A549 (cell line): ENCODE results near the gene ROR1. TPM values are rescaled to one million over a fixed set of nuclear protein-coding genes. Genes with fewer than 3 reads are reported as not detected.
A peak's percentile ranks its signal among the peaks of the same experiment; 100 is the strongest.

ENCODE experiments used
- ATAC-seq, 2 experiments: fragments of 200-7000 bp in 1 of 2; fragments of >200 bp in 1 of 2; cut with Nextera tagmentation in 1 of 2; cut with Tn5 transposase in 1 of 2; 3 replicates each; pipeline versions ENCODE4 v1.8.0 to v1.9.1; 2018 to 2020; ENCODE audit warnings: mild to moderate bottlenecking in 1 of 2, moderate library complexity in 1 of 2
- CTCF ChIA-PET: fragments of 300-600 bp; sonication (Branson Sonifier 250); formaldehyde crosslinking; extraction: SDS; loops from one replicate; lab custom pipeline; 2021; ENCODE audit warnings: antibody characterized with exemption, inconsistent platforms; lab: Yijun Ruan, JAX
- POLR2A ChIA-PET: fragments of 350-600 bp; formaldehyde crosslinking; extraction: SDS; loops from one replicate; lab custom pipeline; 2021; ENCODE audit warnings: antibody characterized with exemption, inconsistent platforms; lab: Yijun Ruan, JAX
- DNase-seq, 2 experiments: peaks; one replicate each; pipeline versions ENCODE4 v3.0.0 to v3.0.0-alpha.2; 2011 to 2016; ENCODE audit warnings: low read depth in 1 of 2, low spot score in 1 of 2
- FAIRE-seq: peaks from 2 replicates; lab custom pipeline; 2011; peaks lifted over from hg19 to GRCh38; lab: Jason Lieb, UNC
- H3K27ac ChIP-seq, 2 experiments: fragments of >200 bp; sonication (Bioruptor Twin); formaldehyde crosslinking; 3 replicates each; pipeline ENCODE4 v1.5.1; 2016 to 2017
- H3K4me1 ChIP-seq: fragments of >200 bp; sonication (Bioruptor Twin); formaldehyde crosslinking; 3 replicates; pipeline ENCODE4 v1.6.1; 2016
- H3K4me2 ChIP-seq: fragments of >200 bp; sonication (Bioruptor Twin); formaldehyde crosslinking; 3 replicates; pipeline ENCODE4 v1.6.1; 2016
- H3K4me3 ChIP-seq: fragments of >200 bp; sonication (Bioruptor Twin); formaldehyde crosslinking; 3 replicates; pipeline ENCODE4 v1.5.1; 2016
- H3K9me3 ChIP-seq: fragments of >200 bp; sonication (Bioruptor Twin); formaldehyde crosslinking; 3 replicates; pipeline ENCODE4 v1.6.1; 2016
- ATOH8 ChIP-seq: fragments of 250-450 bp; sonication (Bioruptor Pico); IDR thresholded peaks from 2 replicates; pipeline ENCODE4 v1.5.0; 2020; ENCODE audit warnings: low read depth, mild to moderate bottlenecking, moderate library complexity
- BHLHE40 ChIP-seq: IDR thresholded peaks from 2 replicates; pipeline ENCODE4 v1.6.1; 2012; ENCODE audit warnings: low read depth, low read length, inconsistent platforms
- CBX2 ChIP-seq: fragments of 200-600 bp; sonication (generic); IDR thresholded peaks from 2 replicates; pipeline ENCODE4 v1.6.1; 2016; ENCODE audit warnings: low read depth, mild to moderate bottlenecking, borderline replicate concordance
- CBX8 ChIP-seq: fragments of 200-600 bp; sonication (generic); IDR thresholded peaks from 2 replicates; pipeline ENCODE4 v1.6.1; 2016
- CEBPB ChIP-seq, 2 experiments: fragments of >200 bp in 1 of 2; sonication (Bioruptor Twin) in 1 of 2; formaldehyde crosslinking in 1 of 2; IDR thresholded peaks; 2 replicates each; pipeline ENCODE4 v1.6.1; 2012 to 2016
- EHF ChIP-seq: fragments of 250-450 bp; sonication (Bioruptor Pico); IDR thresholded peaks from 2 replicates; pipeline ENCODE4 v1.5.0; 2020; ENCODE audit warnings: mild to moderate bottlenecking
- ESRRA ChIP-seq: fragments of 150-350 bp; IDR thresholded peaks from 2 replicates; pipeline ENCODE4 v1.6.1; 2014; ENCODE audit warnings: mild to moderate bottlenecking, low read length, borderline replicate concordance
- FOSB ChIP-seq: fragments of 250-450 bp; sonication (Bioruptor Pico); IDR thresholded peaks from 2 replicates; pipeline ENCODE4 v1.5.0; 2020; ENCODE audit warnings: mild to moderate bottlenecking, moderate library complexity
- FOSL2 ChIP-seq, 2 experiments: fragments of 450-650 bp in 1 of 2; fragments of >200 bp in 1 of 2; sonication (Bioruptor Twin) in 1 of 2; formaldehyde crosslinking; IDR thresholded peaks; 2 replicates each; pipeline versions ENCODE4 v1.5.0 to v1.6.1; 2016 to 2020; ENCODE audit warnings: mild to moderate bottlenecking in 1 of 2, moderate library complexity in 1 of 2
- FOXS1 ChIP-seq: fragments of 250-450 bp; sonication (Bioruptor Pico); IDR thresholded peaks from 2 replicates; pipeline ENCODE4 v1.5.0; 2020; ENCODE audit warnings: mild to moderate bottlenecking, moderate library complexity
- HDAC2 ChIP-seq: fragments of 200-600 bp; sonication (generic); IDR thresholded peaks from 2 replicates; pipeline ENCODE4 v1.6.1; 2016
- HEYL ChIP-seq: fragments of 250-450 bp; sonication (Bioruptor Pico); IDR thresholded peaks from 2 replicates; pipeline ENCODE4 v1.8.0; 2021; ENCODE audit warnings: mild to moderate bottlenecking, moderate library complexity
- KDM1A ChIP-seq: fragments of 200-600 bp; sonication (generic); IDR thresholded peaks from 2 replicates; pipeline ENCODE4 v1.6.1; 2016; ENCODE audit warnings: low read depth, mild to moderate bottlenecking
- KDM5A ChIP-seq: fragments of 200-600 bp; sonication (generic); IDR thresholded peaks from 2 replicates; pipeline ENCODE4 v1.6.1; 2016; ENCODE audit warnings: antibody characterized with exemption, mild to moderate bottlenecking
- MAZ ChIP-seq: fragments of 150-350 bp; IDR thresholded peaks from 2 replicates; pipeline ENCODE4 v1.6.1; 2014; ENCODE audit warnings: antibody characterized with exemption, low read depth, low read length, borderline replicate concordance
- MYC ChIP-seq: IDR thresholded peaks from 2 replicates; pipeline ENCODE4 v1.6.1; 2012; ENCODE audit warnings: mild to moderate bottlenecking, inconsistent platforms, low read length, improper control_type of control experiment, borderline replicate concordance
- POLR2A ChIP-seq: IDR thresholded peaks from 2 replicates; pipeline ENCODE4 v1.6.1; 2012; ENCODE audit warnings: mild to moderate bottlenecking, low read length
- POLR2AphosphoS2 ChIP-seq: conservative IDR thresholded peaks from 2 replicates; pipeline ENCODE4 v1.6.1; 2012; ENCODE audit warnings: low read length, improper control_type of control experiment, inconsistent platforms
- RAD21 ChIP-seq, 2 experiments: fragments of >200 bp in 1 of 2; sonication (Bioruptor Twin) in 1 of 2; formaldehyde crosslinking in 1 of 2; IDR thresholded peaks in 1 of 2; conservative IDR thresholded peaks in 1 of 2; 2 replicates in 1 of 2; 3 replicates in 1 of 2; pipeline ENCODE4 v1.6.1; 2012 to 2018; ENCODE audit warnings: inconsistent platforms in 1 of 2
- RFX5 ChIP-seq: fragments of 450-650 bp; IDR thresholded peaks from 2 replicates; pipeline ENCODE4 v1.7.1; 2014; ENCODE audit warnings: antibody characterized with exemption, mild to moderate bottlenecking, moderate library complexity
- RNF2 ChIP-seq: fragments of 200-600 bp; sonication (generic); IDR thresholded peaks from 2 replicates; pipeline ENCODE4 v1.6.1; 2016; ENCODE audit warnings: low read depth, mild to moderate bottlenecking, antibody characterized with exemption, moderate library complexity, borderline replicate concordance
- TFCP2L1 ChIP-seq: fragments of 250-450 bp; sonication (Bioruptor Pico); IDR thresholded peaks from 2 replicates; pipeline ENCODE4 v1.5.0; 2021; ENCODE audit warnings: mild to moderate bottlenecking
- ZC3H11A ChIP-seq: fragments of 450-650 bp; IDR thresholded peaks from 2 replicates; pipeline ENCODE4 v1.6.1; 2014; ENCODE audit warnings: antibody characterized with exemption, mild to moderate bottlenecking
- ZNF302 ChIP-seq: fragments of 250-450 bp; sonication (Bioruptor Pico); IDR thresholded peaks from 2 replicates; pipeline ENCODE4 v1.9.0; 2021; ENCODE audit warnings: inconsistent platforms, mild to moderate bottlenecking, moderate library complexity
- WGBS: methylation state at CpG from one replicate; pipeline ENCODE4 v1.1.6; 2017; ENCODE audit errors: missing lambda C conversion rate; 5-methylcytosine and 5-hydroxymethylcytosine counted together
- polyA plus RNA-seq, 4 experiments: library from polyadenylated mRNA; depleted of rRNA in 3 of 4; stranded (reverse); fragments of >200 nt; fragmentation: RNase III in 1 of 4; extraction: RNeasy Plus Mini Kit Qiagen cat#74134 plus additional on column Dnase treatment in 1 of 4; gene quantifications; 2 replicates in 3 of 4; 3 replicates in 1 of 4; pipeline ENCODE4 v1.2.3, GENCODE V29; 2011 to 2017
- TF ChIP-seq, protein P1 (sequence below): fragments of 450-650 bp; IDR thresholded peaks from 2 replicates; pipeline ENCODE4 v1.6.1; 2014; ENCODE audit warnings: antibody characterized with exemption
- TF ChIP-seq, protein P2 (sequence below): fragments of >200 bp; sonication (Bioruptor Twin); formaldehyde crosslinking; IDR thresholded peaks from 3 replicates; pipeline ENCODE4 v1.6.1; 2016

ROR1 gene
- polyA plus RNA-seq, 2 of the 4 experiments (the other 2 are of a cell fraction): 6.5 to 19.0 TPM

- no peak for TF ChIP-seq MAZ
These were observed 42.4 kb upstream of the ROR1 start (continued) for GRCh38 chr1:63731117-63732043.

- POLR2A ChIA-PET: interaction anchor here (2.2 kb wide), 1 partner anchor 40 kb away, joined by 11 read pairs; no protein-coding TSS in a partner anchor
- H3K27ac ChIP-seq: peak overlapping the region; percentile 87 to 90
- peak; percentile 37 to 41; a peak in 3 of 6 replicates for ATAC-seq
- CTCF ChIA-PET: interaction anchor here (2.3 kb wide), 1 partner anchor 41 kb away, joined by 7 read pairs; no protein-coding TSS in a partner anchor
- H3K4me3 ChIP-seq: no peak overlapping the region
- peak overlapping the region; percentile 79 for H3K4me2 ChIP-seq
- peak in 1 of 2 experiments; percentile 41 for DNase-seq
- peaks cover 36% of the 10 kb centered on the region for H3K4me1 ChIP-seq
- WGBS: 64% methylated on average over 1 of the region's 1 CpG
- no peak for FAIRE-seq
- peaks cover 11% of the 10 kb centered on the region; the same call in 2 of the 3 replicates for H3K9me3 ChIP-seq
- TF ChIP-seq HEYL: no peak
- no peak for TF ChIP-seq RAD21 (conservative IDR thresholded peaks at IDR 0.05 in 1 of 2, IDR thresholded peaks at IDR 0.05 in 1 of 2)
- TF ChIP-seq EHF (CRISPR knock-in tag): 0 out of 2 replicates have a peak, but pooled peaks have one; percentile 20
- TF ChIP-seq KDM5A: no peak
- TF ChIP-seq FOSB (CRISPR knock-in tag): 0 out of 2 replicates have a peak, but pooled peaks have one; percentile 30
- TF ChIP-seq, protein P1, sequence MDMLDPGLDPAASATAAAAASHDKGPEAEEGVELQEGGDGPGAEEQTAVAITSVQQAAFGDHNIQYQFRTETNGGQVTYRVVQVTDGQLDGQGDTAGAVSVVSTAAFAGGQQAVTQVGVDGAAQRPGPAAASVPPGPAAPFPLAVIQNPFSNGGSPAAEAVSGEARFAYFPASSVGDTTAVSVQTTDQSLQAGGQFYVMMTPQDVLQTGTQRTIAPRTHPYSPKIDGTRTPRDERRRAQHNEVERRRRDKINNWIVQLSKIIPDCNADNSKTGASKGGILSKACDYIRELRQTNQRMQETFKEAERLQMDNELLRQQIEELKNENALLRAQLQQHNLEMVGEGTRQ: no peak
- no peak for TF ChIP-seq ESRRA
- no peak for TF ChIP-seq RNF2
- TF ChIP-seq POLR2A: no peak
These were observed 41.2 kb upstream of the ROR1 start for GRCh38 chr1:63732666-63733065.

DNA sequence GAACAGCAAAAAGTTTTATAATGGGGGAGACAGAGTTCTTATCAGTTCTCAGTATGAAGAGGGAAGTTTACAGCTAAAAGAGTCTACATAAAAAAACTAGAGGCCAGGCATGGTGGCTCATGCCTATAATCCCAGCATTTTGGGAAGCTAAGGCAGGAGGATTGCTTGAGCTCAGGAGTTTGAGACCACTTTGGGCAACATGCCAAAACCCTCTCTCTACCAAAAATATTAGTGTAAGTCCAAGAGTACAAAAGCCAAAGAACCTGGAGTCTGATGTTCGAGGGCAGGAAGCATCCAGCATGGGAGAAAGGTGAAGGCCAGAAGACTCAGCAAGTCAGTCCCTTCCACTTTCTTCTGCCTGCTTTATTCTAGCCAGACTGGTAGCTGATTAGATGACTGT lies 35.0 kb upstream of the ROR1 start:
- no peak overlapping the region for H3K4me2 ChIP-seq
- WGBS: 69% methylated on average over 1 of the region's 1 CpG
- CTCF ChIA-PET: no interaction called here
- DNase-seq: no peak
- no peak for ATAC-seq
- no peak overlapping the region for H3K27ac ChIP-seq
- no peak for FAIRE-seq
- TF ChIP-seq BHLHE40 (no peak), ZC3H11A (no peak), FOXS1 (CRISPR knock-in tag) (no peak), TFCP2L1 (CRISPR knock-in tag) (no peak), FOSB (CRISPR knock-in tag) (no peak), CBX2 (no peak), ATOH8 (CRISPR knock-in tag) (no peak), FOSL2 (IDR thresholded peaks at IDR 0.05) (no peak), FOSL2 (CRISPR knock-in tag; IDR thresholded peaks at IDR 0.05) (no peak), ZNF302 (CRISPR knock-in tag) (no peak), HDAC2 (no peak), POLR2AphosphoS2 (no peak), CEBPB (IDR thresholded peaks at IDR 0.05) (no peak), CBX8 (no peak), KDM1A (no peak), RFX5 (no peak), MYC (no peak)
- TF ChIP-seq, protein P2, sequence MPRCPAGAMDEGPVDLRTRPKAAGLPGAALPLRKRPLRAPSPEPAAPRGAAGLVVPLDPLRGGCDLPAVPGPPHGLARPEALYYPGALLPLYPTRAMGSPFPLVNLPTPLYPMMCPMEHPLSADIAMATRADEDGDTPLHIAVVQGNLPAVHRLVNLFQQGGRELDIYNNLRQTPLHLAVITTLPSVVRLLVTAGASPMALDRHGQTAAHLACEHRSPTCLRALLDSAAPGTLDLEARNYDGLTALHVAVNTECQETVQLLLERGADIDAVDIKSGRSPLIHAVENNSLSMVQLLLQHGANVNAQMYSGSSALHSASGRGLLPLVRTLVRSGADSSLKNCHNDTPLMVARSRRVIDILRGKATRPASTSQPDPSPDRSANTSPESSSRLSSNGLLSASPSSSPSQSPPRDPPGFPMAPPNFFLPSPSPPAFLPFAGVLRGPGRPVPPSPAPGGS: no peak
- TF ChIP-seq, all 56 proteins: peak for 0
- POLR2A ChIA-PET: no interaction called here
- H3K4me3 ChIP-seq: no peak overlapping the region
- peaks cover 11% of the 10 kb centered on the region; the same call in 2 of the 3 replicates for H3K9me3 ChIP-seq
- H3K4me1 ChIP-seq: no peaks in the 10 kb centered on the region
